Liver (tissue), 9 donors: ENCODE results near the gene MBP. TPM values are rescaled to one million over a fixed set of nuclear protein-coding genes. Genes with fewer than 3 reads are reported as not detected.
A peak's percentile ranks its signal among the peaks of the same experiment; 100 is the strongest.

Source experiments
- DNase-seq: peaks from one replicate; pipeline ENCODE4 v3.0.0-alpha.2; 2017; ENCODE audit warnings: low spot score
- H3K27ac ChIP-seq, 2 donors: one replicate each; pipeline ENCODE4 v1.7.0; 2013; ENCODE audit warnings: inconsistent platforms in 2 of 2, low read length in 2 of 2, control low read depth in 1 of 2, low read depth in 1 of 2, mild to moderate bottlenecking in 1 of 2
- H3K27me3 ChIP-seq, 4 donors: one replicate each; pipeline versions ENCODE4 v1.6.1 to v1.7.0; 2013; ENCODE audit warnings: low read length in 3 of 4, inconsistent platforms in 1 of 4, mild to moderate bottlenecking in 1 of 4, moderate library complexity in 1 of 4; ENCODE audit not compliant: control insufficient read depth in 4 of 4, insufficient read depth in 4 of 4
- H3K36me3 ChIP-seq, 4 donors: one replicate each; pipeline versions ENCODE4 v1.6.1 to v1.7.0; 2013; ENCODE audit warnings: low read length in 3 of 4, mild to moderate bottlenecking in 3 of 4, low read depth in 1 of 4, moderate library complexity in 1 of 4; ENCODE audit not compliant: control insufficient read depth in 4 of 4, insufficient read depth in 3 of 4
- H3K4me1 ChIP-seq, 4 donors: one replicate each; pipeline versions ENCODE4 v1.6.1 to v1.7.0; 2013; ENCODE audit warnings: low read length in 3 of 4, mild to moderate bottlenecking in 3 of 4, moderate library complexity in 1 of 4; ENCODE audit not compliant: control insufficient read depth in 4 of 4, insufficient read depth in 4 of 4
- H3K4me3 ChIP-seq, 3 donors: one replicate each; pipeline versions ENCODE4 v1.6.1 to v1.7.0; 2013; ENCODE audit warnings: low read length in 3 of 3, control low read depth in 1 of 3, low read depth in 1 of 3, mild to moderate bottlenecking in 1 of 3
- H3K9ac ChIP-seq, 2 donors: one replicate each; pipeline ENCODE4 v1.7.0; 2013; ENCODE audit warnings: low read length in 2 of 2, mild to moderate bottlenecking in 2 of 2, moderate library complexity in 2 of 2, control low read depth in 1 of 2, low read depth in 1 of 2
- H3K9me3 ChIP-seq, 4 donors: one replicate each; pipeline versions ENCODE4 v1.6.1 to v1.7.0; 2013; ENCODE audit warnings: low read length in 3 of 4; ENCODE audit not compliant: control insufficient read depth in 4 of 4
- EGR1 ChIP-seq, 2 donors: IDR thresholded peaks; 2 replicates each; pipeline ENCODE4 v1.6.1; 2016 to 2018; ENCODE audit warnings: antibody characterized with exemption in 2 of 2, low read depth in 2 of 2
- FOXA1 ChIP-seq: IDR thresholded peaks from 2 replicates; pipeline ENCODE4 v1.6.1; 2016; ENCODE audit warnings: antibody characterized with exemption
- FOXA2 ChIP-seq: IDR thresholded peaks from 2 replicates; pipeline ENCODE4 v1.6.1; 2016; ENCODE audit warnings: antibody characterized with exemption
- JUND ChIP-seq, 2 donors: IDR thresholded peaks; 2 replicates each; pipeline ENCODE4 v1.6.1; 2016; ENCODE audit warnings: antibody characterized with exemption in 2 of 2
- NR2F2 ChIP-seq: IDR thresholded peaks from 2 replicates; pipeline ENCODE4 v1.6.1; 2016; ENCODE audit warnings: antibody characterized with exemption
- RAD21 ChIP-seq, 2 donors: IDR thresholded peaks; 2 replicates each; pipeline ENCODE4 v1.6.1; 2016; ENCODE audit warnings: antibody characterized with exemption in 2 of 2, mild to moderate bottlenecking in 2 of 2
- RXRA ChIP-seq, 2 donors: IDR thresholded peaks; 2 replicates each; pipeline ENCODE4 v1.6.1; 2017 to 2018; ENCODE audit warnings: antibody characterized with exemption in 2 of 2, mild to moderate bottlenecking in 1 of 2
- SP1 ChIP-seq: IDR thresholded peaks from 2 replicates; pipeline ENCODE4 v1.6.1; 2018; ENCODE audit warnings: antibody characterized with exemption, mild to moderate bottlenecking
- TAF1 ChIP-seq: conservative IDR thresholded peaks from 2 replicates; pipeline ENCODE4 v1.6.1; 2016; ENCODE audit warnings: antibody characterized with exemption, mild to moderate bottlenecking
- YY1 ChIP-seq: IDR thresholded peaks from 2 replicates; pipeline ENCODE4 v1.6.1; 2016; ENCODE audit warnings: antibody characterized with exemption, mild to moderate bottlenecking
- WGBS: extraction: QIAGEN DNeasy Blood & Tissue Kit; methylation state at CpG from one replicate; pipeline ENCODE4 v1.1.7; 2013; 5-methylcytosine and 5-hydroxymethylcytosine counted together
- polyA plus RNA-seq, 2 donors: library from polyadenylated mRNA; stranded (reverse) in 1 of 2; unstranded in 1 of 2; fragments of 200-250 nt in 1 of 2; fragments of >200 nt in 1 of 2; fragmentation: Nextera tagmentation in 1 of 2; extraction: Ambion mirVana in 1 of 2; gene quantifications; one replicate each; pipeline versions ENCODE4 v1.2.1 to v1.2.3, GENCODE V29; 2013 to 2015
- total RNA-seq, 2 donors: library from RNA; depleted of rRNA; stranded (reverse); fragments of >200 nt; gene quantifications; one replicate each; pipeline ENCODE4 v1.2.3, GENCODE V29; 2014
- TF ChIP-seq, protein P1 (sequence below): IDR thresholded peaks from 2 replicates; pipeline ENCODE4 v1.6.1; 2016; ENCODE audit warnings: antibody characterized with exemption
- TF ChIP-seq, protein P2 (sequence below): fragments of 150-350 bp; IDR thresholded peaks from 2 replicates; pipeline ENCODE4 v1.5.1; 2017; ENCODE audit warnings: improper control_type of control experiment, low read depth, low read length; ENCODE audit not compliant: missing input control
- TF ChIP-seq, protein P3 (sequence below): IDR thresholded peaks from 2 replicates; pipeline ENCODE4 v1.6.1; 2016; ENCODE audit warnings: antibody characterized with exemption, mild to moderate bottlenecking
- TF ChIP-seq, protein P4 (sequence below): IDR thresholded peaks from 2 replicates; pipeline ENCODE4 v1.6.1; 2016; ENCODE audit warnings: antibody characterized with exemption
- donor health status: healthy.
- donor health status: healthy.
- donor health status: healthy.
- donor health status: healthy.
- donor health status: healthy.

Gene MBP
- total and polyA plus RNA-seq, 4 donors: 9.7 to 23.3 (median 17.7) TPM

DNA sequence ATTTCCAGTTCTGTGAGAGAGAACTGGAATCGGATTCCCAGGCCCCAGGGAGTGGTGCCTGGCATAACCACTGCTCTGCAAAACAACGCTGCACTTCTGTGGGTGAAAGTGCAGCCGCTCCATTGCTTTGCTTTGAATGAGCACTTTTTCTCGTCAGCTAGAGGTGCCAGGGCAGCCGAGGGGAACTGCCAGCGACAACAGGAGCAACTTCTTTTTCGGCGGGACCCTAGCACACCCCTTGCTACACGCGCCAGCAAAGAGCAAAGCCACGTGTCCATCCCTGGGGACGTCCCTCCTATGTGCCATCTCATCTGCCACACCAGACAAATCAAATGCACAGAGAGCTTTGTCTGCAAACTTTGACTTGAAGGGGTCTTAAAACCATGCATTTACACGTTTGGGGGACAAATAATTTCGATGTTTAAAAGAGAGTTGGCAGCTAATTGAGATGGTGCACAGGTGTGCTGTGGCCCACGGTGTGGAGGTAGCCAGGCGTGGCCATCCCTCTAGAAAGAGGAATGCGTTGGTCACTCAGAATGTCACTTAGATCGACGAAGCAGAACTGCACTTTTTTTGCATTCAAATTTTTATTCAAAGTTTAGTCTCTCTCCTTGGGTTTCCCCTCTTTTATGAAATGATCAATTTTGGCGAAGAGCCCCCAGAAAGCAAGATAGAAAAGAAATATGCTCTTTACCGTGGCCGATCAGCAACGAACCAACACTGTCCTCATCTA lies 151.8 kb downstream of the MBP start:
- DNase-seq: peak; percentile 19
- 84% methylated on average over 23 of the region's 23 CpGs for WGBS
- no peak overlapping the region for H3K4me3 ChIP-seq
- H3K4me1 ChIP-seq: peaks cover 3 to 27% (median 22%) of the 10 kb centered on the region in 4 donors
- no peak for TF ChIP-seq JUND (IDR thresholded peaks at IDR 0.05)
- no peak for TF ChIP-seq TAF1
- no peak for TF ChIP-seq EGR1 (IDR thresholded peaks at IDR 0.05; ENCODE audit: low read depth in 2 of 2)
- no peak for TF ChIP-seq FOXA1
- no peak for TF ChIP-seq RXRA (IDR thresholded peaks at IDR 0.05)
- no peak for TF ChIP-seq NR2F2
- no peak for TF ChIP-seq FOXA2
- TF ChIP-seq YY1: no peak
- TF ChIP-seq SP1: no peak
- TF ChIP-seq, protein P1, sequence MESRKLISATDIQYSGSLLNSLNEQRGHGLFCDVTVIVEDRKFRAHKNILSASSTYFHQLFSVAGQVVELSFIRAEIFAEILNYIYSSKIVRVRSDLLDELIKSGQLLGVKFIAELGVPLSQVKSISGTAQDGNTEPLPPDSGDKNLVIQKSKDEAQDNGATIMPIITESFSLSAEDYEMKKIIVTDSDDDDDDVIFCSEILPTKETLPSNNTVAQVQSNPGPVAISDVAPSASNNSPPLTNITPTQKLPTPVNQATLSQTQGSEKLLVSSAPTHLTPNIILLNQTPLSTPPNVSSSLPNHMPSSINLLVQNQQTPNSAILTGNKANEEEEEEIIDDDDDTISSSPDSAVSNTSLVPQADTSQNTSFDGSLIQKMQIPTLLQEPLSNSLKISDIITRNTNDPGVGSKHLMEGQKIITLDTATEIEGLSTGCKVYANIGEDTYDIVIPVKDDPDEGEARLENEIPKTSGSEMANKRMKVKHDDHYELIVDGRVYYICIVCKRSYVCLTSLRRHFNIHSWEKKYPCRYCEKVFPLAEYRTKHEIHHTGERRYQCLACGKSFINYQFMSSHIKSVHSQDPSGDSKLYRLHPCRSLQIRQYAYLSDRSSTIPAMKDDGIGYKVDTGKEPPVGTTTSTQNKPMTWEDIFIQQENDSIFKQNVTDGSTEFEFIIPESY: no peak
- TF ChIP-seq, protein P2, sequence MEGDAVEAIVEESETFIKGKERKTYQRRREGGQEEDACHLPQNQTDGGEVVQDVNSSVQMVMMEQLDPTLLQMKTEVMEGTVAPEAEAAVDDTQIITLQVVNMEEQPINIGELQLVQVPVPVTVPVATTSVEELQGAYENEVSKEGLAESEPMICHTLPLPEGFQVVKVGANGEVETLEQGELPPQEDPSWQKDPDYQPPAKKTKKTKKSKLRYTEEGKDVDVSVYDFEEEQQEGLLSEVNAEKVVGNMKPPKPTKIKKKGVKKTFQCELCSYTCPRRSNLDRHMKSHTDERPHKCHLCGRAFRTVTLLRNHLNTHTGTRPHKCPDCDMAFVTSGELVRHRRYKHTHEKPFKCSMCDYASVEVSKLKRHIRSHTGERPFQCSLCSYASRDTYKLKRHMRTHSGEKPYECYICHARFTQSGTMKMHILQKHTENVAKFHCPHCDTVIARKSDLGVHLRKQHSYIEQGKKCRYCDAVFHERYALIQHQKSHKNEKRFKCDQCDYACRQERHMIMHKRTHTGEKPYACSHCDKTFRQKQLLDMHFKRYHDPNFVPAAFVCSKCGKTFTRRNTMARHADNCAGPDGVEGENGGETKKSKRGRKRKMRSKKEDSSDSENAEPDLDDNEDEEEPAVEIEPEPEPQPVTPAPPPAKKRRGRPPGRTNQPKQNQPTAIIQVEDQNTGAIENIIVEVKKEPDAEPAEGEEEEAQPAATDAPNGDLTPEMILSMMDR: no peak
- no peak overlapping the region for H3K27ac ChIP-seq
- H3K9me3 ChIP-seq: no peaks in the 10 kb centered on the region
- H3K36me3 ChIP-seq: no peaks in the 10 kb centered on the region
- H3K27me3 ChIP-seq: no peaks in the 10 kb centered on the region
- H3K9ac ChIP-seq: no peak overlapping the region

DNA sequence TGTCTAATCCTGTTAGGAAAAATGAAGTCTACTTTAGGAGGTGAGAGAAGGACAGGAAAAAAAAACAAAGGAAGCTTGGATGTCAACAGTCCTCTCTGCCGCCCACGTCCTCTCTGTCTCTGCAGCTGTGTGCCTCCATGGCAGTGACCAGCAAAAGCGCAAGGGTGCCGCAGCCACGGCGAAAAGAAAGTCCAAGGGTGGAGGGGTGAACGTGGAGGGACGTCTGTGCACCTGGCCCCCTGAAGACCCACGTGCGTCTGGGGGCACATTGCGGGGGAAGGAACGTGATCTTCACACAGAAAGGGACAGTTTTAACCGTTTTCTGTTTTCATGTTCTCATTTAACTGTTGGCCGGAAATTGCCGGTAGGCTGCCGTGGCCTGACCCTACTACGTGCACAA lies 152.7 kb downstream of the MBP start:
- no peak for DNase-seq
- no peaks in the 10 kb centered on the region for H3K27me3 ChIP-seq
- TF ChIP-seq JUND (IDR thresholded peaks at IDR 0.05) (no peak), EGR1 (IDR thresholded peaks at IDR 0.05; ENCODE audit: low read depth in 2 of 2) (no peak), YY1 (no peak), SP1 (no peak), RAD21 (IDR thresholded peaks at IDR 0.05) (no peak)
- TF ChIP-seq, protein P3, sequence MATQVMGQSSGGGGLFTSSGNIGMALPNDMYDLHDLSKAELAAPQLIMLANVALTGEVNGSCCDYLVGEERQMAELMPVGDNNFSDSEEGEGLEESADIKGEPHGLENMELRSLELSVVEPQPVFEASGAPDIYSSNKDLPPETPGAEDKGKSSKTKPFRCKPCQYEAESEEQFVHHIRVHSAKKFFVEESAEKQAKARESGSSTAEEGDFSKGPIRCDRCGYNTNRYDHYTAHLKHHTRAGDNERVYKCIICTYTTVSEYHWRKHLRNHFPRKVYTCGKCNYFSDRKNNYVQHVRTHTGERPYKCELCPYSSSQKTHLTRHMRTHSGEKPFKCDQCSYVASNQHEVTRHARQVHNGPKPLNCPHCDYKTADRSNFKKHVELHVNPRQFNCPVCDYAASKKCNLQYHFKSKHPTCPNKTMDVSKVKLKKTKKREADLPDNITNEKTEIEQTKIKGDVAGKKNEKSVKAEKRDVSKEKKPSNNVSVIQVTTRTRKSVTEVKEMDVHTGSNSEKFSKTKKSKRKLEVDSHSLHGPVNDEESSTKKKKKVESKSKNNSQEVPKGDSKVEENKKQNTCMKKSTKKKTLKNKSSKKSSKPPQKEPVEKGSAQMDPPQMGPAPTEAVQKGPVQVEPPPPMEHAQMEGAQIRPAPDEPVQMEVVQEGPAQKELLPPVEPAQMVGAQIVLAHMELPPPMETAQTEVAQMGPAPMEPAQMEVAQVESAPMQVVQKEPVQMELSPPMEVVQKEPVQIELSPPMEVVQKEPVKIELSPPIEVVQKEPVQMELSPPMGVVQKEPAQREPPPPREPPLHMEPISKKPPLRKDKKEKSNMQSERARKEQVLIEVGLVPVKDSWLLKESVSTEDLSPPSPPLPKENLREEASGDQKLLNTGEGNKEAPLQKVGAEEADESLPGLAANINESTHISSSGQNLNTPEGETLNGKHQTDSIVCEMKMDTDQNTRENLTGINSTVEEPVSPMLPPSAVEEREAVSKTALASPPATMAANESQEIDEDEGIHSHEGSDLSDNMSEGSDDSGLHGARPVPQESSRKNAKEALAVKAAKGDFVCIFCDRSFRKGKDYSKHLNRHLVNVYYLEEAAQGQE: no peak
- TF ChIP-seq, protein P2: no peak
- TF ChIP-seq, protein P4, sequence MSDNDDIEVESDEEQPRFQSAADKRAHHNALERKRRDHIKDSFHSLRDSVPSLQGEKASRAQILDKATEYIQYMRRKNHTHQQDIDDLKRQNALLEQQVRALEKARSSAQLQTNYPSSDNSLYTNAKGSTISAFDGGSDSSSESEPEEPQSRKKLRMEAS: no peak
- no peaks in the 10 kb centered on the region for H3K9me3 ChIP-seq
- no peaks in the 10 kb centered on the region for H3K36me3 ChIP-seq
- 96% methylated on average over 17 of the region's 17 CpGs for WGBS
- H3K4me1 ChIP-seq: peaks cover 3 to 27% (median 22%) of the 10 kb centered on the region in 4 donors
- H3K9ac ChIP-seq: no peak overlapping the region
- no peak overlapping the region for H3K4me3 ChIP-seq
- H3K27ac ChIP-seq: no peak overlapping the region
